ENCODE results near the gene ADGRE1.
A peak's percentile ranks its signal among the peaks of the same experiment; 100 is the strongest.

ADGRE1 gene

GRCh38 chr19:6925801-6926751 is 38.7 kb downstream of the ADGRE1 start:
- WGBS (ENCODE audit: extremely low coverage, insufficient coverage, low lambda C conversion rate): no CpG with 5 or more reads among the region's 15 CpGs
- H4K5ac ChIP-seq (ENCODE audit: low read length): no peak overlapping the region
- H3K4me3 ChIP-seq (ENCODE audit: low read length): no peak overlapping the region
- H2BK15ac ChIP-seq (replicated peaks; ENCODE audit: low read depth): no peak overlapping the region
- no peak overlapping the region for H3K4me2 ChIP-seq (ENCODE audit: low read length)
- H3K4me1 ChIP-seq (ENCODE audit: control insufficient read depth, low read depth, low read length): no peaks in the 10 kb centered on the region
- no peaks in the 10 kb centered on the region for H3K27me3 ChIP-seq (ENCODE audit: insufficient read depth, low read length, poor library complexity)
- no peaks in the 10 kb centered on the region for H3K36me3 ChIP-seq (ENCODE audit: control insufficient read depth, insufficient read depth, low read length)
- no peak overlapping the region for H3K4ac ChIP-seq (ENCODE audit: low read depth, low read length)
- no peaks in the 10 kb centered on the region for H3K79me2 ChIP-seq (ENCODE audit: control insufficient read depth, insufficient read depth, low read length)
- no peak overlapping the region for H3K18ac ChIP-seq (ENCODE audit: low read length)
- no peak overlapping the region for H2BK120ac ChIP-seq (ENCODE audit: low read depth, low read length)
- DNase-seq: no peak
- no peak overlapping the region for H3K56ac ChIP-seq (ENCODE audit: low read length)
- H3K23ac ChIP-seq (ENCODE audit: low read length): no peak overlapping the region
- no peaks in the 10 kb centered on the region for H3K79me1 ChIP-seq (ENCODE audit: low read length)
- H3K9ac ChIP-seq (ENCODE audit: low read length): no peak overlapping the region
- H4K8ac ChIP-seq (ENCODE audit: low read depth, low read length): peak overlapping the region; percentile 56
- no peak overlapping the region for H2AK5ac ChIP-seq (ENCODE audit: low read length)
- no peak overlapping the region for H3K27ac ChIP-seq (ENCODE audit: low read depth, low read length)
- H2BK5ac ChIP-seq (ENCODE audit: low read length): no peak overlapping the region

DNA sequence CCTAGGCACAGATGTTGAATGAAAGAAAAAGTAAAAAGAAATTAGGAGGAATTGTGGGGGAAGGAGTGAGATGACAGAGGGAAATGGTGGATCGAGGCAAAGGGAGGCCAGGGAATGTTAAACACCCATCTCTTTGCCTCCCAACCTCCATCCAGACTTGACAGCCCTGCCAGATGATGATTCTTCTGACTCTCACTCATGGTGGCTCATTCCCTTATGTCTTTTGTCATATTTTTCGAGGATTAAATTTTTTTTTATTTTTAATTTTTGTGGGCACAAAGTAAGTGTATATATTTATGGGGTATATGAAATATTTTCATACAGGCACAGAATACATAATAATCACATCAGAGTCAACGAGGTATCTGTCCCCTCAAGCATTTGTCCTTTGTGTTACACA is 42.8 kb downstream of the ADGRE1 start:
- Histone ChIP-seq H3K4me1 (ENCODE audit: control insufficient read depth, low read depth, low read length) (no peaks in the 10 kb centered on the region), H3K23ac (ENCODE audit: low read length) (no peak overlapping the region), H4K5ac (ENCODE audit: low read length) (no peak overlapping the region), H2BK120ac (ENCODE audit: low read depth, low read length) (no peak overlapping the region), H3K56ac (ENCODE audit: low read length) (no peak overlapping the region), H2AK5ac (ENCODE audit: low read length) (no peak overlapping the region), H2BK5ac (ENCODE audit: low read length) (no peak overlapping the region), H3K4me2 (ENCODE audit: low read length) (no peak overlapping the region), H4K8ac (ENCODE audit: low read depth, low read length) (no peak overlapping the region), H3K79me1 (ENCODE audit: low read length) (no peaks in the 10 kb centered on the region), H3K18ac (ENCODE audit: low read length) (no peak overlapping the region), H2BK15ac (replicated peaks; ENCODE audit: low read depth) (no peak overlapping the region), H3K4ac (ENCODE audit: low read depth, low read length) (no peak overlapping the region), H3K9ac (ENCODE audit: low read length) (no peak overlapping the region), H3K79me2 (ENCODE audit: control insufficient read depth, insufficient read depth, low read length) (no peaks in the 10 kb centered on the region), H3K4me3 (ENCODE audit: low read length) (no peak overlapping the region), H3K36me3 (ENCODE audit: control insufficient read depth, insufficient read depth, low read length) (no peaks in the 10 kb centered on the region), H3K27me3 (ENCODE audit: insufficient read depth, low read length, poor library complexity) (no peaks in the 10 kb centered on the region), H3K27ac (ENCODE audit: low read depth, low read length) (no peak overlapping the region)
- no CpG with 5 or more reads among the region's 3 CpGs for WGBS (ENCODE audit: extremely low coverage, insufficient coverage, low lambda C conversion rate)
- DNase-seq: no peak

- Histone ChIP-seq H3K27ac (ENCODE audit: low read depth, low read length) (no peak overlapping the region), H3K9ac (ENCODE audit: low read length) (no peak overlapping the region), H3K27me3 (ENCODE audit: insufficient read depth, low read length, poor library complexity) (no peaks in the 10 kb centered on the region), H2BK120ac (ENCODE audit: low read depth, low read length) (no peak overlapping the region), H3K4me3 (ENCODE audit: low read length) (no peak overlapping the region), H3K4ac (ENCODE audit: low read depth, low read length) (no peak overlapping the region), H2AK5ac (ENCODE audit: low read length) (no peak overlapping the region), H3K56ac (ENCODE audit: low read length) (no peak overlapping the region), H3K4me2 (ENCODE audit: low read length) (no peak overlapping the region), H3K23ac (ENCODE audit: low read length) (no peak overlapping the region), H4K8ac (ENCODE audit: low read depth, low read length) (no peak overlapping the region), H3K18ac (ENCODE audit: low read length) (no peak overlapping the region), H3K36me3 (ENCODE audit: control insufficient read depth, insufficient read depth, low read length) (no peaks in the 10 kb centered on the region), H3K79me2 (ENCODE audit: control insufficient read depth, insufficient read depth, low read length) (no peaks in the 10 kb centered on the region), H2BK15ac (replicated peaks; ENCODE audit: low read depth) (no peak overlapping the region), H4K5ac (ENCODE audit: low read length) (no peak overlapping the region), H3K4me1 (ENCODE audit: control insufficient read depth, low read depth, low read length) (no peaks in the 10 kb centered on the region), H2BK5ac (ENCODE audit: low read length) (no peak overlapping the region), H3K79me1 (ENCODE audit: low read length) (no peaks in the 10 kb centered on the region)
- DNase-seq: no peak
- no CpG with 5 or more reads among the region's 3 CpGs for WGBS (ENCODE audit: extremely low coverage, insufficient coverage, low lambda C conversion rate)
These were observed 47.7 kb downstream of the ADGRE1 start for GRCh38 chr19:6935069-6935468.

GRCh38 chr19:6935618-6936017 is 48.2 kb downstream of the ADGRE1 start:
- Histone ChIP-seq H3K4me2 (ENCODE audit: low read length) (no peak overlapping the region), H3K27ac (ENCODE audit: low read depth, low read length) (no peak overlapping the region)
- WGBS (ENCODE audit: extremely low coverage, insufficient coverage, low lambda C conversion rate): no CpG with 5 or more reads among the region's 5 CpGs

DNA sequence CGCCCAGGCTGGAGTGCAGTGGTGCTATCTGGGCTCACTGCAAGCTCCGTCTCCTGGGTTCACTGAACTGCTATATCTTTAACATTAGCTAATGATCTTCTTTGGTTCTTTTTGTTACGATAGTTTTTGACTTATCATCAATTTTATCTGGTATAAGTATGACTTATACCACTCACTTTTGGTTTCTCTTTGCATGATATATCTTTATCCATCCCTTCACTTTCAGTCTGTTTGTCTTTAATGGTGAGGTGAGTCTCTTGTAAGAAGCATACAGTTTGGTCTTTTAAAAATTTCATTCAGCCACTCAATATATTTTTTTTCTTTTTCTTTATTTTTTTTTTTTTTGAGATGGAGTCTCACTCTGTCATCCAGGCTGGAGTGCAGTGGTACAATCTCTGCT is 58.4 kb downstream of the ADGRE1 start:
- no CpG with 5 or more reads among the region's 3 CpGs for WGBS (ENCODE audit: extremely low coverage, insufficient coverage, low lambda C conversion rate)
- Histone ChIP-seq H3K27ac (ENCODE audit: low read depth, low read length) (no peak overlapping the region), H2AK5ac (ENCODE audit: low read length) (no peak overlapping the region), H3K9ac (ENCODE audit: low read length) (no peak overlapping the region), H3K79me2 (ENCODE audit: control insufficient read depth, insufficient read depth, low read length) (no peaks in the 10 kb centered on the region), H3K4me3 (ENCODE audit: low read length) (no peak overlapping the region), H3K4me2 (ENCODE audit: low read length) (no peak overlapping the region), H2BK15ac (replicated peaks; ENCODE audit: low read depth) (no peak overlapping the region), H2BK120ac (ENCODE audit: low read depth, low read length) (no peak overlapping the region), H2BK5ac (ENCODE audit: low read length) (no peak overlapping the region), H3K4ac (ENCODE audit: low read depth, low read length) (no peak overlapping the region), H3K56ac (ENCODE audit: low read length) (no peak overlapping the region), H3K4me1 (ENCODE audit: control insufficient read depth, low read depth, low read length) (no peaks in the 10 kb centered on the region), H4K5ac (ENCODE audit: low read length) (no peak overlapping the region), H3K36me3 (ENCODE audit: control insufficient read depth, insufficient read depth, low read length) (no peaks in the 10 kb centered on the region), H3K79me1 (ENCODE audit: low read length) (no peaks in the 10 kb centered on the region), H3K27me3 (ENCODE audit: insufficient read depth, low read length, poor library complexity) (no peaks in the 10 kb centered on the region), H4K8ac (ENCODE audit: low read depth, low read length) (no peak overlapping the region), H3K18ac (ENCODE audit: low read length) (no peak overlapping the region), H3K23ac (ENCODE audit: low read length) (no peak overlapping the region)
- no peak for DNase-seq

More at GRCh38 chr19:6935618-6936017, 48.2 kb downstream of the ADGRE1 start:
- H3K56ac ChIP-seq (ENCODE audit: low read length): no peak overlapping the region
- DNase-seq: no peak
- no peak overlapping the region for H3K4ac ChIP-seq (ENCODE audit: low read depth, low read length)
- no peak overlapping the region for H4K8ac ChIP-seq (ENCODE audit: low read depth, low read length)
- H2BK120ac ChIP-seq (ENCODE audit: low read depth, low read length): no peak overlapping the region
- H2BK5ac ChIP-seq (ENCODE audit: low read length): no peak overlapping the region
- no peaks in the 10 kb centered on the region for H3K4me1 ChIP-seq (ENCODE audit: control insufficient read depth, low read depth, low read length)
- H3K9ac ChIP-seq (ENCODE audit: low read length): no peak overlapping the region
- H2AK5ac ChIP-seq (ENCODE audit: low read length): no peak overlapping the region
- no peaks in the 10 kb centered on the region for H3K36me3 ChIP-seq (ENCODE audit: control insufficient read depth, insufficient read depth, low read length)
- H2BK15ac ChIP-seq (replicated peaks; ENCODE audit: low read depth): no peak overlapping the region
- H3K23ac ChIP-seq (ENCODE audit: low read length): no peak overlapping the region
- H3K27me3 ChIP-seq (ENCODE audit: insufficient read depth, low read length, poor library complexity): no peaks in the 10 kb centered on the region
- no peak overlapping the region for H4K5ac ChIP-seq (ENCODE audit: low read length)
- H3K18ac ChIP-seq (ENCODE audit: low read length): no peak overlapping the region
- no peaks in the 10 kb centered on the region for H3K79me2 ChIP-seq (ENCODE audit: control insufficient read depth, insufficient read depth, low read length)
- H3K79me1 ChIP-seq (ENCODE audit: low read length): no peaks in the 10 kb centered on the region
- H3K4me3 ChIP-seq (ENCODE audit: low read length): no peak overlapping the region
